ENCODE results near the gene EPB41L5. TPM values are rescaled to one million over a fixed set of nuclear protein-coding genes. Genes with fewer than 3 reads are reported as not detected.

EPB41L5 gene
- total RNA-seq, 2 donors from 2014 or later: 44.9 to 51.0 TPM

DNA sequence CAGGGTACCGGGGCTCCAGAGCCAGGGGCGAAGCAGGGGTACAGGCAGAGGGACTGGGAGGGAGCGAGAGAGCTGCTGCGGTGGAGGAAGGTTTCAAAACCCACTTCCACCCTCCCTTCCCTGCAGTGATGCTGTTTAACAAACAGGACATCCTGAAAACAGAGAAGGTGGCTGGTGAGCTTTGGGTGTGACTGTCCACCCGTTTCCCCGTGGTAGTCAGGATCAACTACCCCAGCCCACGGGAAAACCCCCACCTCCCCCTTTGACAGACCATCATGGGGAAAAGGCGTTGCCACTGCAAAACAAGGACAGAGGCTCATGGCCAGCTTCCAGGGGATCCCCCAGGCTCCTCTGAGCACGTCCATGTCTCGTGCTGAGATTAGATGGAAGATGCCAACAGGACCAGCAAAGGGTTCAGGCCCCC lies 197.4 kb downstream of the EPB41L5 start:
- Mint-ChIP-seq H3K27me3 (ENCODE audit: insufficient read depth) (no peaks in the 10 kb centered on the region), H3K4me3 (no peak overlapping the region), H3K4me1 (peaks cover 3% of the 10 kb centered on the region), H3K27ac (no peak overlapping the region), H3K36me3 (ENCODE audit: low read depth) (no peaks in the 10 kb centered on the region), H3K9me3 (no peaks in the 10 kb centered on the region)
- TF ChIP-seq, protein P1, sequence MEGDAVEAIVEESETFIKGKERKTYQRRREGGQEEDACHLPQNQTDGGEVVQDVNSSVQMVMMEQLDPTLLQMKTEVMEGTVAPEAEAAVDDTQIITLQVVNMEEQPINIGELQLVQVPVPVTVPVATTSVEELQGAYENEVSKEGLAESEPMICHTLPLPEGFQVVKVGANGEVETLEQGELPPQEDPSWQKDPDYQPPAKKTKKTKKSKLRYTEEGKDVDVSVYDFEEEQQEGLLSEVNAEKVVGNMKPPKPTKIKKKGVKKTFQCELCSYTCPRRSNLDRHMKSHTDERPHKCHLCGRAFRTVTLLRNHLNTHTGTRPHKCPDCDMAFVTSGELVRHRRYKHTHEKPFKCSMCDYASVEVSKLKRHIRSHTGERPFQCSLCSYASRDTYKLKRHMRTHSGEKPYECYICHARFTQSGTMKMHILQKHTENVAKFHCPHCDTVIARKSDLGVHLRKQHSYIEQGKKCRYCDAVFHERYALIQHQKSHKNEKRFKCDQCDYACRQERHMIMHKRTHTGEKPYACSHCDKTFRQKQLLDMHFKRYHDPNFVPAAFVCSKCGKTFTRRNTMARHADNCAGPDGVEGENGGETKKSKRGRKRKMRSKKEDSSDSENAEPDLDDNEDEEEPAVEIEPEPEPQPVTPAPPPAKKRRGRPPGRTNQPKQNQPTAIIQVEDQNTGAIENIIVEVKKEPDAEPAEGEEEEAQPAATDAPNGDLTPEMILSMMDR (conservative IDR thresholded peaks at IDR 0.05): no peak
- no peak overlapping the region for H3K27ac ChIP-seq (ENCODE audit: low read depth, low read length)
- WGBS, 2 experiments (ENCODE audit: insufficient coverage in 1 of 2, insufficient read length in 1 of 2): 81 to 100% methylated on average over 2 to 10 of the region's 10 CpGs
- no peaks in the 10 kb centered on the region for H3K9me3 ChIP-seq (ENCODE audit: control insufficient read depth, low read length)
- H3K36me3 ChIP-seq (ENCODE audit: control insufficient read depth, insufficient read depth, low read length): no peaks in the 10 kb centered on the region
- no peaks in the 10 kb centered on the region for H3K27me3 ChIP-seq (ENCODE audit: control insufficient read depth, insufficient read depth, low read length, poor library complexity, severe bottlenecking)
- DNase-seq: no peak
- H3K9ac ChIP-seq (ENCODE audit: extremely low read depth, low read length, poor library complexity, severe bottlenecking): no peak overlapping the region
- no peaks in the 10 kb centered on the region for H3K4me1 ChIP-seq (ENCODE audit: control insufficient read depth, insufficient read depth, low read length)
- H3K4me3 ChIP-seq (ENCODE audit: low read length): no peak overlapping the region

DNA sequence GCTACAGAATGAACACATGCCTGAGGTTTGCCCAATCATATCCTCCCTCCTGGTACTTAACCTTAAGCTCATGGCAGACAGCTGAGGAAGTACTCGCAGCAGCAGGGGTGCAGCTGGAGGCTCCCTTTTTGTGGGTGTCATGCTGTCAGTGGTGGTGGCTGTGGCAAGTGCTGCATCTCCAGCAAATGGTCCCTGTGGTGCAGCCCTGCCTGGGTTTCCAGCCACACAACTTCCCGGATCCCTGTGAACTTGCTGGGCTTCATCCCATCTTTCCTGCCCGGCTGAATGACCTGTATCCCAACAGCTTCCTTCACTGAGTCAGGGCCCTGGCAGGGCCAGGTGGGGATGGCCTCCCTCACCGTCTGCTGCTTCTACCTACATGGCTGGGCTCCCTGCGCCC lies 205.3 kb downstream of the EPB41L5 start:
- WGBS, 2 experiments (ENCODE audit: insufficient coverage in 1 of 2, insufficient read length in 1 of 2): 88 to 91% methylated on average over 3 to 5 of the region's 5 CpGs
- H3K27ac Mint-ChIP-seq: no peak overlapping the region
- TF ChIP-seq, protein P1 (conservative IDR thresholded peaks at IDR 0.05): no peak

DNA sequence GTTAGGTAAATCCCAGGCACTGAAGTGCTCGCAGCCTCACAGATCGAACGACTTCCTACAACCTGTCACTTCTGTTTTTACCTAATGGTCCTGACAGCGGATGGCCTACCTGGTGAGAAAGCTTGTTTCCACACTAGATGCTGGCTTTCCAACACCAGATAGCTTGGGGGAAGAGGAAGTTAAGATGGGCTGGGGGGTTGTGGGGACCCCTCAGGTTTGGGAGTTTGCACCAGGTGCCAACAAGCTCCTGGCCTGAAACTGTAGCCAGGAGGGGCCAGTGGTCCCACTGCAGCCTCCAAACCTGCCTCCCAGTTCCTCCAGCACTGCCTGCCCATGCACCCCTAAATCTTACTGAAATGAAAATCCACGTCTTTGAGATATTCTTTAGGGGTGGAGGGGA lies 206.4 kb downstream of the EPB41L5 start:
- no peak overlapping the region for H3K4me3 ChIP-seq (ENCODE audit: low read length)
- Mint-ChIP-seq H3K36me3 (ENCODE audit: low read depth) (peaks cover 25% of the 10 kb centered on the region), H3K27me3 (ENCODE audit: insufficient read depth) (peaks cover 14% of the 10 kb centered on the region), H3K9me3 (peaks cover 6% of the 10 kb centered on the region), H3K4me3 (no peak overlapping the region), H3K4me1 (peaks cover 20% of the 10 kb centered on the region), H3K27ac (no peak overlapping the region)
- H3K36me3 ChIP-seq (ENCODE audit: control insufficient read depth, insufficient read depth, low read length): peaks cover 13% of the 10 kb centered on the region
- DNase-seq: peak; percentile 22
- TF ChIP-seq, protein P1 (conservative IDR thresholded peaks at IDR 0.05): no peak
- no peak overlapping the region for H3K9ac ChIP-seq (ENCODE audit: extremely low read depth, low read length, poor library complexity, severe bottlenecking)
- no peaks in the 10 kb centered on the region for H3K4me1 ChIP-seq (ENCODE audit: control insufficient read depth, insufficient read depth, low read length)
- H3K9me3 ChIP-seq (ENCODE audit: control insufficient read depth, low read length): peaks cover 7% of the 10 kb centered on the region
- 98 to 100% methylated on average over 5 of the region's 5 CpGs for WGBS, 2 experiments (ENCODE audit: insufficient coverage in 1 of 2, insufficient read length in 1 of 2)
- peaks cover 6% of the 10 kb centered on the region for H3K27me3 ChIP-seq (ENCODE audit: control insufficient read depth, insufficient read depth, low read length, poor library complexity, severe bottlenecking)
- H3K27ac ChIP-seq (ENCODE audit: low read depth, low read length): no peak overlapping the region

More for the DNA sequence above, 205.3 kb downstream of the EPB41L5 start:
- peaks cover 7% of the 10 kb centered on the region for H3K27me3 Mint-ChIP-seq (ENCODE audit: insufficient read depth)
- DNase-seq: peak; percentile 35
- no peak overlapping the region for H3K9ac ChIP-seq (ENCODE audit: extremely low read depth, low read length, poor library complexity, severe bottlenecking)
- no peaks in the 10 kb centered on the region for H3K4me1 ChIP-seq (ENCODE audit: control insufficient read depth, insufficient read depth, low read length)
- H3K36me3 ChIP-seq (ENCODE audit: control insufficient read depth, insufficient read depth, low read length): peaks cover 13% of the 10 kb centered on the region
- no peak overlapping the region for H3K4me3 Mint-ChIP-seq
- H3K9me3 ChIP-seq (ENCODE audit: control insufficient read depth, low read length): peaks cover 7% of the 10 kb centered on the region
- H3K4me1 Mint-ChIP-seq: peaks cover 16% of the 10 kb centered on the region
- peaks cover 25% of the 10 kb centered on the region for H3K36me3 Mint-ChIP-seq (ENCODE audit: low read depth)
- peaks cover 6% of the 10 kb centered on the region for H3K9me3 Mint-ChIP-seq
- no peak overlapping the region for H3K4me3 ChIP-seq (ENCODE audit: low read length)
- no peaks in the 10 kb centered on the region for H3K27me3 ChIP-seq (ENCODE audit: control insufficient read depth, insufficient read depth, low read length, poor library complexity, severe bottlenecking)
- H3K27ac ChIP-seq (ENCODE audit: low read depth, low read length): no peak overlapping the region

Data from endodermal cell (in vitro differentiated cells).